Panc1 (cell line): ENCODE results near the gene ADGRF5.

Experiments
- POLR2AphosphoS5 ChIP-seq: IDR thresholded peaks from 2 replicates; pipeline ENCODE4 v1.6.1; 2012; ENCODE audit warnings: mild to moderate bottlenecking, low read depth, low read length, moderate library complexity
- TF ChIP-seq, protein P1 (sequence below): fragments of 450-650 bp; IDR thresholded peaks from 2 replicates; pipeline ENCODE4 v1.5.1; 2017; ENCODE audit warnings: mild to moderate bottlenecking

DNA sequence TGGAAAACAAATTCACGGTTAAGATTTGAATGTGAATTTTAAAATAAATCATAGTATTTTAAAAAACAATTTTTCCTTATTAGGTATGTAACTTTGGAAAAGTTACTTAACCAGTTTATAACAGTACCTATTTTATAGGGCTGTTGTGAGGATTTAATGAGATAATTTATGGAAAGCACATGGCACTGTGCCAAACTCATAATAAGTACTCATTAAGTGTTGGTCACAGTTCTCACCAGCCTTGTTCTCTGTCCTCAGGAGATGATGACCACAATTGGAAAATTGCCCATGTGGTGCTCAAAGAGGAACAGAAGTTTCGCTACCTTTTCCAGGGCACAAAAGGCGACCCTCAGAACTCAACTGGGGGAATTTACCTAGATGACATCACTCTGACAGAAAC, 88.9 kb downstream of the ADGRF5 start:
- TF ChIP-seq, protein P1, sequence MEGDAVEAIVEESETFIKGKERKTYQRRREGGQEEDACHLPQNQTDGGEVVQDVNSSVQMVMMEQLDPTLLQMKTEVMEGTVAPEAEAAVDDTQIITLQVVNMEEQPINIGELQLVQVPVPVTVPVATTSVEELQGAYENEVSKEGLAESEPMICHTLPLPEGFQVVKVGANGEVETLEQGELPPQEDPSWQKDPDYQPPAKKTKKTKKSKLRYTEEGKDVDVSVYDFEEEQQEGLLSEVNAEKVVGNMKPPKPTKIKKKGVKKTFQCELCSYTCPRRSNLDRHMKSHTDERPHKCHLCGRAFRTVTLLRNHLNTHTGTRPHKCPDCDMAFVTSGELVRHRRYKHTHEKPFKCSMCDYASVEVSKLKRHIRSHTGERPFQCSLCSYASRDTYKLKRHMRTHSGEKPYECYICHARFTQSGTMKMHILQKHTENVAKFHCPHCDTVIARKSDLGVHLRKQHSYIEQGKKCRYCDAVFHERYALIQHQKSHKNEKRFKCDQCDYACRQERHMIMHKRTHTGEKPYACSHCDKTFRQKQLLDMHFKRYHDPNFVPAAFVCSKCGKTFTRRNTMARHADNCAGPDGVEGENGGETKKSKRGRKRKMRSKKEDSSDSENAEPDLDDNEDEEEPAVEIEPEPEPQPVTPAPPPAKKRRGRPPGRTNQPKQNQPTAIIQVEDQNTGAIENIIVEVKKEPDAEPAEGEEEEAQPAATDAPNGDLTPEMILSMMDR = no peak
- TF ChIP-seq POLR2AphosphoS5 = no peak
